Common myeloid progenitor, CD34-positive (primary cell): ENCODE results near the gene GPR37L1.
"Not testable (repeated sequence)": the region's sequence is repeated elsewhere in the genome, so short reads cannot be mapped to it uniquely, and the experiment has no call there.

Experiments
- CTCF ChIA-PET: fragments of 350-600 bp; sonication (Branson Sonifier 250); formaldehyde crosslinking; loops from one replicate; lab custom pipeline; 2021; ENCODE audit warnings: antibody characterized with exemption; lab: Charles Lee
- POLR2A ChIA-PET: fragments of 350-600 bp; sonication (Branson Sonifier 250); formaldehyde crosslinking; loops from one replicate; lab custom pipeline; 2021; ENCODE audit warnings: antibody characterized with exemption; lab: Charles Lee
- DNase-seq, 3 donors: peaks; one replicate each; pipeline versions ENCODE4 v3.0.0 to v3.0.0-alpha.2; 2013
- H3K27ac ChIP-seq, 2 experiments: 1 replicate in 1 of 2; 2 replicates in 1 of 2; pipeline ENCODE4 v1.7.0; 2013; ENCODE audit warnings: inconsistent platforms in 2 of 2, low read length in 2 of 2, mild to moderate bottlenecking in 2 of 2, low read depth in 1 of 2, moderate library complexity in 1 of 2; ENCODE audit not compliant: severe bottlenecking in 2 of 2, insufficient read depth in 1 of 2, poor library complexity in 1 of 2
- H3K27me3 ChIP-seq, 5 experiments: replicated peaks in 2 of 5; 1 replicate in 3 of 5; 2 replicates in 2 of 5; pipeline versions ENCODE4 v1.6.1 to v1.7.0; 2013; ENCODE audit warnings: low read length in 4 of 5, mild to moderate bottlenecking in 2 of 5, moderate library complexity in 2 of 5, inconsistent platforms in 1 of 5; ENCODE audit not compliant: insufficient read depth in 5 of 5, control insufficient read depth in 4 of 5
- H3K36me3 ChIP-seq, 4 experiments: 1 replicate in 2 of 4; 2 replicates in 2 of 4; pipeline versions ENCODE4 v1.6.1 to v1.7.0; 2013; ENCODE audit warnings: low read length in 3 of 4, control low read depth in 1 of 4, mild to moderate bottlenecking in 1 of 4; ENCODE audit not compliant: control insufficient read depth in 4 of 4, insufficient read depth in 4 of 4
- H3K4me1 ChIP-seq, 4 experiments: 1 replicate in 3 of 4; 2 replicates in 1 of 4; pipeline versions ENCODE4 v1.6.1 to v1.7.1; 2013; ENCODE audit warnings: low read length in 3 of 4, mild to moderate bottlenecking in 3 of 4, control low read depth in 1 of 4, inconsistent platforms in 1 of 4, moderate library complexity in 1 of 4; ENCODE audit not compliant: control insufficient read depth in 4 of 4, insufficient read depth in 4 of 4; ENCODE audit errors: control extremely low read depth in 1 of 4
- H3K4me3 ChIP-seq, 7 experiments: 1 replicate in 4 of 7; 2 replicates in 3 of 7; pipeline versions ENCODE4 v1.5.1 to v1.7.0; 2013; ENCODE audit warnings: mild to moderate bottlenecking in 7 of 7, low read length in 6 of 7, moderate library complexity in 6 of 7, inconsistent platforms in 2 of 7, low read depth in 2 of 7, control low read depth in 1 of 7; ENCODE audit not compliant: insufficient read depth in 4 of 7, control insufficient read depth in 1 of 7; ENCODE audit errors: extremely low read depth in 1 of 7
- H3K9me3 ChIP-seq, 5 experiments: 1 replicate in 4 of 5; 2 replicates in 1 of 5; pipeline versions ENCODE4 v1.6.1 to v1.7.1; 2013; ENCODE audit warnings: low read length in 4 of 5, mild to moderate bottlenecking in 2 of 5, inconsistent platforms in 1 of 5, low read depth in 1 of 5, moderate library complexity in 1 of 5; ENCODE audit not compliant: control insufficient read depth in 4 of 5, insufficient read depth in 2 of 5; ENCODE audit errors: control extremely low read depth in 1 of 5
- WGBS: methylation state at CpG from one replicate; pipeline ENCODE4 v1.1.5; 2013; ENCODE audit not compliant: insufficient coverage; 5-methylcytosine and 5-hydroxymethylcytosine counted together

GPR37L1 gene

DNA sequence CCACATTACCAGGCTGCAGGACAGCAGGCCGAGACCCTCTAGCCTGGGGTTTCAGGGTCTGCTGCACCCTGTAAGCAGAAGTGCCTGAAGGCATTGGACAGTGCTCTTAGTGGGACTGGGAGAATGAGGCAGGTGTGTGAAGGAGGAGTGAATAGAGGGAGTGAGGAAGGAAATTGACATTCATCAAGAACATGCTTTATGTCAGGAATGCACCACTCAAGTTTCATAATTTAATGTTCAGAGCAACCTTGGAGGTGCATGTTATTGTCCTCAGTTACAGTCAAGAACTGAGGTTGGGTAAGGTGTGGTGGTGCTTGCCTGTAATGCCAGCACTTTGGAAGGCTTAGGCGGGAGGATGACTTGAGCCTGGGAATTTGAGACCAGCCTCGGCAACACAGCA lies 11.7 kb upstream of the GPR37L1 start:
- Histone ChIP-seq H3K9me3 (no peaks in the 10 kb centered on the region), H3K27ac (no peak overlapping the region), H3K4me3 (no peak overlapping the region), H3K4me1 (no peaks in the 10 kb centered on the region), H3K27me3 (peaks cover 0 to 2% (median 0%) of the 10 kb centered on the region in 5 experiments), H3K36me3 (no peaks in the 10 kb centered on the region)
- 94% methylated on average over 2 of the region's 3 CpGs for WGBS
- CTCF ChIA-PET, result no interaction called here
- DNase-seq, result no peak
- POLR2A ChIA-PET, result no interaction called here

DNA sequence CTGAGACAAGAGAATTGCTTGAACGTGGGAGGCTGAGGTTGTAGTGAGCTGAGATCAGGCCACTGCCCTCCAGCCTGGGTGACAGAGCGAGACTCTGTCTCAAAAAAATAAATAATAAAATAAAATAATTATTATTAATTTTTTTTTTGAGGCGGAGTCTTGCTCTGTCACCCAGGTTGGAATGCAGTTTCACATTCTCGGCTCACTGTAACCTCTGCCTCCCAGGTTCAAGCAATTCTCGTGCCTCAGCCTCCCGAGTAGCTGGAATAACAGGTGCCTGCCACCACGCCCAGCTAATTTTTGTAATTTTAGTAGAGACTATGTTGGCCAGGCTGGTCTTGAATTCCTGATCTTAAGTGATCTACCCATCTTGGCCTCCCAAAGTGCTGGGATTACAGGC lies 11.1 kb upstream of the GPR37L1 start:
- H3K27me3 ChIP-seq, H3K4me3 ChIP-seq, H3K36me3 ChIP-seq, DNase-seq, POLR2A ChIA-PET, H3K9me3 ChIP-seq, H3K4me1 ChIP-seq, CTCF ChIA-PET, H3K27ac ChIP-seq: not testable (repeated sequence)
- WGBS, result 94% methylated on average over 2 of the region's 7 CpGs

DNA sequence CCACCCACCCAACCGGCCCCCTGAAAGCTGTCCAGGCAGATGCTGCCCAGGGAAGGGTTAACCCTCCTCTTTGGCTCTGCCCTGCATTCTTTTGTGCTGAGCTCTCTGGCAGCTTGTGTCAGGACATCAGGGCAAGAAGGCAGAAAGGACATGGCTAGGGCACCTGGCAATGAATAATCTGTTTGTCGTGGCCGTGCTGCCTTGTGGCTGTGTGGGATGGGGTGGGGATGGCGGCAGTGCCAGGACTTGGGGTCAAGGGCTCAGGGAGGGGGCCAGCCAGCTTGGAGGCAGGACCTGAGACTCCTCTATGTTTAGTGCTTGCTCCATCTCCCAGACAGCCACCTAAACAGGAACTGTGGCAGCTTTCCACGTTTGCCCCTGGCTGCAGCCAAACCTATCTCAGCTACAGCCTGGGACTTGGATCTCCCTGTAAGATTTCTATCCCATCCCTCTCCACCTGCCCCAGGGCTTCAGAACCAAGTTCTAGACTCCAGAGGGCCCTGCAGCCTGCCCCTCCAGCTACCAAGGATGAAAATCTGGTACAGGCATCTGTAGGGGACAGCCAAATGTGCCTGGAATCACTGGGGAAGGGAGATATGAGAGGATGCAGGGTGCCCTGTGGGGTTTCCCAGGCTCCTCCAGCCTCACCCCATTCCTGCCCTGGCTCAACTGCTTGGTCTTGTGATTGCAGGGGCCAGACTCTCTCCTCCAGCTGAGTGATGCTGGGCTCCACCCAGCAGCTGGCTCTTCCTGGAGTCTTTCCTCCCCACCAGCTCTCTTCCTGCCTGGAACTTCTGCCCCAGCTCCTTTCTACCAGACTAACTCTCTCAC lies 9.6 kb upstream of the GPR37L1 start:
- no peak overlapping the region for H3K4me3 ChIP-seq
- no peaks in the 10 kb centered on the region for H3K4me1 ChIP-seq
- no peak overlapping the region for H3K27ac ChIP-seq
- H3K27me3 ChIP-seq, result no peaks in the 10 kb centered on the region
- CTCF ChIA-PET, result interaction anchor here (0.6 to 1.4 kb wide), 4 partner anchors 23 to 1168 kb away, joined by 3 read pairs; partner anchors contain the start of gene ELF3
- no peaks in the 10 kb centered on the region for H3K9me3 ChIP-seq
- POLR2A ChIA-PET, result no interaction called here
- 84% methylated on average over 4 of the region's 5 CpGs for WGBS
- no peak for DNase-seq
- no peaks in the 10 kb centered on the region for H3K36me3 ChIP-seq

DNA sequence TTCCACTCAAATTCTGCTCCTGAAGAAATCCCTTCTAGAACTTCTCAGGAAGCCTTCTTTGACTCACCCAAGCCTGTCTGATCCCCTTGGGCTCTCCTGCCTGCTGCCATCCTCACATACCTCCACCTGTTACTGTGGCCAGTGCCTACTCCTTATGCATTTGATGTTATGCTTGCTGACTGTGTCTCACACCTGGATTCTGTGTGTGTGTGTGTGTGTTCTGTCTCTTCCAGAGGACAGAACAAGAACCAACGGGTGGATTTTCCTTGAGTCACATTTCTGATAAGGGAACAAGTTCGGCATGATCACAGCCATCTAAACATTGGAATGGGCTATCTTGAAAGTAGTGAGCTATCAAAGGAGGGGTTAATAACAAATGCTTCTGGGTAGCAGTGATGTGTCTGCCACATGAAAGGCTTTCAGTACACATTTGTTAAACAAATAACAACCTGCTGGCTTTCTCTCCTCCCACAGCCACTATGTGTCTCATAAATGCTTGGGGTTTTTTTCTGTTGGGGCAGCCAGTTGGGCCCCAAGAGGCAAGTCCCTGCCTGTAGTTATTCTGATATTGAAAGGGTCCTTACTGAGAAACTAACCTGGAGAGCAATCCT lies 8.9 kb upstream of the GPR37L1 start:
- H3K36me3 ChIP-seq, result no peaks in the 10 kb centered on the region
- DNase-seq, result no peak
- H3K27ac ChIP-seq, result no peak overlapping the region
- H3K4me1 ChIP-seq, result no peaks in the 10 kb centered on the region
- CTCF ChIA-PET, result interaction anchor here (0.9 to 1.4 kb wide), 2 partner anchors 103 to 108 kb away, joined by 3 read pairs; partner anchors contain the start of gene ELF3
- no peak overlapping the region for H3K4me3 ChIP-seq
- H3K27me3 ChIP-seq, result no peaks in the 10 kb centered on the region
- 90% methylated on average over 2 of the region's 2 CpGs for WGBS
- POLR2A ChIA-PET, result no interaction called here
- no peaks in the 10 kb centered on the region for H3K9me3 ChIP-seq

DNA sequence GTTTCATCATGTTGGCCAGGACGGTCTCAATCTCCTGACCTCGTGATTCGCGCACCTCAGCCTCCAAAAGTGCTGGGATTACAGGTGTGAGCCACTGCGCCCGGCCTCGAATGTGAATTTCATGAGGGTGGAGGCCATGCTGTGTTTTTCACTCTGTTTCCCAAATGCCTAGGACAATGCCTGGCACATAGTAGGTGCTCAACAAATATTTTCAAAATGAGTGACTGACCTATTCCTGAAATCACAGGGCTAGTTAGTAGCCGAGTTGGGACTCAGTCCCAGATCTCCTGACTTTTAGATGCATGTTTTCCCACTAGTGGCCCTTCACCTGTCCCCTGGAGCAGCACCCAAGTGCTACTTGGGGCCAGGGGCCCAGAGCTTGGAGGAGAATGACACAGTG lies 6.4 kb upstream of the GPR37L1 start:
- ChIA-PET POLR2A (no interaction called here), CTCF (interaction anchor here (0.8 to 1.8 kb wide), 2 partner anchors 109 to 128 kb away, joined by 3 to 4 read pairs; no protein-coding TSS in a partner anchor)
- DNase-seq, result no peak
- H3K36me3 ChIP-seq, result no peaks in the 10 kb centered on the region
- no peaks in the 10 kb centered on the region for H3K9me3 ChIP-seq
- H3K27me3 ChIP-seq, result no peaks in the 10 kb centered on the region
- no peaks in the 10 kb centered on the region for H3K4me1 ChIP-seq
- 96% methylated on average over 8 of the region's 8 CpGs for WGBS
- no peak overlapping the region for H3K27ac ChIP-seq
- H3K4me3 ChIP-seq, result no peak overlapping the region

DNA sequence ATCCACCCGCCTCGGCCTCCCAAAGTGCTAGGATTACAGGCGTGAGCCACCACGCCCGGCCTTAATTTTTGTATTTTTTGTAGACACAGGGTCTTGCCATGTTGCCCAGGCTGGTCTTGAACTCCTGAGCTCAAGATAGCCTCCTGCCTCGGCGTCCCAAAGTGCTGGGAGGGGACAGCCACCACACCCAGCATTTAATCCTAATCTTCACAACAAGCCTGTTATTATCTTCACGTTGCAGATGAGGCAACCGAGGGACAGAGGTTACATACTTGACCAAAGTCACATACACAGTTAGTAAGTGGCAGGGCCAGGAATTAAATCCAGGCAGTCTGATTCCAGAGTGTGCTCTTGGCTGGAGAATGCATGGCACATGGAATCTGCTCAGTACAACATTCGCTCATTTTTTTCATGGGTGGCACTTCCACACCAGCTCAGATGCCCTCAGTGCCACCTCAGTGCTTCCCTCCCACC lies 4.8 kb upstream of the GPR37L1 start:
- peaks cover 0 to 2% (median 0%) of the 10 kb centered on the region in 5 experiments for H3K27me3 ChIP-seq
- no peak overlapping the region for H3K27ac ChIP-seq
- POLR2A ChIA-PET, result no interaction called here
- 96% methylated on average over 10 of the region's 10 CpGs for WGBS
- H3K9me3 ChIP-seq, result no peaks in the 10 kb centered on the region
- CTCF ChIA-PET, result interaction anchor here (0.8 to 5.4 kb wide), 8 partner anchors 10 to 442 kb away, joined by 3 to 43 read pairs (median 4); no protein-coding TSS in a partner anchor
- no peak for DNase-seq
- H3K4me1 ChIP-seq, result no peaks in the 10 kb centered on the region
- no peaks in the 10 kb centered on the region for H3K36me3 ChIP-seq
- H3K4me3 ChIP-seq, result no peak overlapping the region

DNA sequence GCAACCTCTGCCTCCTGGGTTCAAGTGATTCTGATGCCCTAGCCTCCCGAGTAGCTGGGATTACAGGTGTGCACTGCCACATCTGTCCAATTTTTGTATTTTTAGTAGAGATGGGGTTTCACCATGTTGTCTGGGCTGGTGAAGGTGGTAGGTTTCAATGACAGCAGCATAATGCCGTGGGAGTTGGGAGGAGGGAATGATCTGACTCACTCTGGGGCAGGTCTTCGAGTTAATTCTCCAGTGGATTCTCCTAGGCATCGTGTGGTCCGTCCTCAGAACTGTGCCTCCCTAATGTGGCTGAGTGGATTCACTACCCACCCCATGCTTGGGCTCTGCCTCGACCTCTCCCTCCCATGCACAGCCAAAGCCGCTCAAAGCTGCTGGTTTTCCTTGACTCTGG lies 1.7 kb upstream of the GPR37L1 start:
- Histone ChIP-seq H3K9me3 (no peaks in the 10 kb centered on the region), H3K36me3 (no peaks in the 10 kb centered on the region), H3K4me1 (no peaks in the 10 kb centered on the region), H3K27ac (no peak overlapping the region), H3K4me3 (no peak overlapping the region), H3K27me3 (peaks cover 0 to 2% (median 0%) of the 10 kb centered on the region in 5 experiments)
- ChIA-PET CTCF (interaction anchor here (0.6 to 5.4 kb wide), 8 partner anchors 9 to 1407 kb away, joined by 3 to 43 read pairs (median 5); partner anchors contain the start of gene ELF3), POLR2A (no interaction called here)
- 86% methylated on average over 5 of the region's 7 CpGs for WGBS
- no peak for DNase-seq
